ENCODE measurements around the gene CHD5. TPM values are rescaled to one million over a fixed set of nuclear protein-coding genes. Genes with fewer than 3 reads are reported as not detected.

Gene CHD5
- total RNA-seq, 4 donors from 2014 or later, result 0.30 TPM; not detected in 3

DNA sequence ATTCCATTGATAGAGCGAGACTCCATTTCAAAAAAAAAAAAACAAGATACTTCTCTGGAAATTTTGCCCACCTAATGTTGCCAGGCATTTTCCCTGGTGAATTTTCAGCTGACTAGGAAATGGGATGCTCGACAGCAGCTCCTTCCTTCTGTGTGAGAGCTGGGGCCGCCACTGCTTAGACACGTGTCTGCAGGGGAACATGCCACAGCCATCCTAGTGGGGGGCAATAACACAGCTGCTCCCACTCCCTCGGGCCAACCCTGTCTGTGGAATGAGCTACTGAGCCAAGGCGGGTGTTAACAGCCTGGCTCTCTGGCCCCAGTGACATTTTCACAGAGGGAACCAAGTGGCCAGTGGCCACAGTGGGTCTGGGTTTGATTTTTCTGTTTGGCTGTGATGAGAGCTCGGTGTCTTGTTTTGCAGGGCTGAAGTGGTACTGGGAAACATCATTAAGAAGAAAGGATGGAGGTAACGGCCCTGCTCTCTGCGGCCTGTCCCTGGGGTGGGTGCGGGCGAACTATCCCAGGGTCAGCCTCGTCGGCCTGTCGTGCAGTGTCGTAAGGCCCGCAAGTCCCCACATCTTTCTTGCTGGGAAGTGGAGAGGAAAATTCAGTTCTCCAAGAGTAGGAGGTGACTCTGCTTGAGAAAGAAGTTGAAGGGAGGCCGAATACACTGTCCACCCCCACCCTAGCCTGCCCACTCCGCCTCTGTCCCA, 95.2 kb downstream of the CHD5 start:
- no peaks in the 10 kb centered on the region for H3K9me3 ChIP-seq
- no peaks in the 10 kb centered on the region for H3K36me3 ChIP-seq
- TF ChIP-seq, protein P1, sequence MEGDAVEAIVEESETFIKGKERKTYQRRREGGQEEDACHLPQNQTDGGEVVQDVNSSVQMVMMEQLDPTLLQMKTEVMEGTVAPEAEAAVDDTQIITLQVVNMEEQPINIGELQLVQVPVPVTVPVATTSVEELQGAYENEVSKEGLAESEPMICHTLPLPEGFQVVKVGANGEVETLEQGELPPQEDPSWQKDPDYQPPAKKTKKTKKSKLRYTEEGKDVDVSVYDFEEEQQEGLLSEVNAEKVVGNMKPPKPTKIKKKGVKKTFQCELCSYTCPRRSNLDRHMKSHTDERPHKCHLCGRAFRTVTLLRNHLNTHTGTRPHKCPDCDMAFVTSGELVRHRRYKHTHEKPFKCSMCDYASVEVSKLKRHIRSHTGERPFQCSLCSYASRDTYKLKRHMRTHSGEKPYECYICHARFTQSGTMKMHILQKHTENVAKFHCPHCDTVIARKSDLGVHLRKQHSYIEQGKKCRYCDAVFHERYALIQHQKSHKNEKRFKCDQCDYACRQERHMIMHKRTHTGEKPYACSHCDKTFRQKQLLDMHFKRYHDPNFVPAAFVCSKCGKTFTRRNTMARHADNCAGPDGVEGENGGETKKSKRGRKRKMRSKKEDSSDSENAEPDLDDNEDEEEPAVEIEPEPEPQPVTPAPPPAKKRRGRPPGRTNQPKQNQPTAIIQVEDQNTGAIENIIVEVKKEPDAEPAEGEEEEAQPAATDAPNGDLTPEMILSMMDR (IDR thresholded peaks at IDR 0.05), result no peak
- TF ChIP-seq EP300 (IDR thresholded peaks at IDR 0.05) (no peak), POLR2A (IDR thresholded peaks at IDR 0.05) (no peak)
- H3K4me3 ChIP-seq, result no peak overlapping the region
- peaks cover 0 to 28% (median 13%) of the 10 kb centered on the region in 4 donors for H3K4me1 ChIP-seq
- DNase-seq (ENCODE audit: low spot score in 2 of 2), result no peak
- H3K27me3 ChIP-seq, result no peaks in the 10 kb centered on the region
- 87 to 90% methylated on average over 18 of the region's 18 CpGs for WGBS, 2 donors
- H3K27ac ChIP-seq, result peak overlapping the region in 1 of 4 donors; percentile 74

DNA sequence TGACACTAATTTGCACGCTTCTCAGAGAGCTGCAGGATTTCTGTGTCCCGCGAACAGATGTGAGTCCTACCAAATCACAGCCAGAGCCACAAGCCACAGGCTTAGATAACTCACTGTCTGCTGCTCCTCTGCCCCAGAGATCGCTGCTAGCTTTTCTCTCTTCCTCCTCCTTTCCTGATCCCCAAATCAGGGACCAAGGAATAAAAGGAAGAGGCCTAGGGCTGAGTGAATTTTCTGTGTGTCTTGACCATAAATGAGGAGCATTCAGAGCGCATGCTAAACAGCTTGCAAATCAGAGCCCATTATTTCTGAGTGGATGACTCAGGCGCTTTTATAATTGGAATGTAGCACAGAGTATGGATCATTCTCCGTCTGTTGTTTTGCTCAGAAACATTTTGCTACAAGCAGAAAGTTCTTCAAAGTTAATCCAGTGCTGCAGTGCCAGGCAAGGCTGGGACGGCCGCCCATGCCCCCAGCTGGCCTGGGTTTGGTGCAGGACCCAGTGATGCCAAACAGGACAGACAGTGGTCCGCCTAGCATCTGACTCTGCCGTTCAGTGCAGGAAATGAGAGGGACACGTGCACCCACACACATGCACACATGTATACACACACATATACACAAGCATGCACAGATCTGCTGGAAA, 96.2 kb downstream of the CHD5 start:
- 43 to 53% methylated on average over 10 to 12 of the region's 12 CpGs for WGBS, 2 donors
- DNase-seq (ENCODE audit: low spot score in 2 of 2), result no peak
- TF ChIP-seq EP300 (IDR thresholded peaks at IDR 0.05) (no peak), POLR2A (IDR thresholded peaks at IDR 0.05) (no peak)
- TF ChIP-seq, protein P1 (IDR thresholded peaks at IDR 0.05), result no peak
- Histone ChIP-seq H3K27ac (peak overlapping the region in 3 of 4 donors; percentile 38 to 74 (median 38)), H3K4me3 (no peak overlapping the region), H3K9me3 (no peaks in the 10 kb centered on the region), H3K4me1 (peaks cover 0 to 28% (median 13%) of the 10 kb centered on the region in 4 donors), H3K36me3 (no peaks in the 10 kb centered on the region), H3K27me3 (no peaks in the 10 kb centered on the region)

DNA sequence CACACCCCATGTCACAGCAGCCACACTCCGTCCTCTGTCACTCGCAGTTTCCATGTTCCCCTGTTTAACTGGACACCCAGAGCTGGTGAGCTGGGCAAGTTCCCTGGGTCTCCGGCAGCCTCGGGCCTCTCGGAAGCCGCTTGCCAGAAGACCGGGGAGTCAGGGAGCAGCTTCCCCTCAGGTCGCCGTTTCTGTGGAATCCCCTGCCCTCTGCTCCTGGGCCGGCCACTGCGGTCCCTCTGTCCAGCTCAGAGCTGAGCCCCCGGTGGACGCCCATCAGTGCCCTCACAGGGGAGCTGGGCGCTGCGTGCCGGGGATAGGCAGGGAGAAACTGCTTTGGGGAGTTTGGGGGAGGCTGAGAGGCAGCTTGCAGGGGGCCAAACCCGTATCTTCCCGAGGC, 96.7 kb downstream of the CHD5 start:
- WGBS, 2 donors, result 54 to 73% methylated on average over 15 to 18 of the region's 18 CpGs
- Histone ChIP-seq H3K36me3 (no peaks in the 10 kb centered on the region), H3K9me3 (no peaks in the 10 kb centered on the region), H3K27ac (peak overlapping the region in 3 of 4 donors; percentile 38 to 74 (median 38)), H3K27me3 (no peaks in the 10 kb centered on the region), H3K4me1 (peaks cover 0 to 28% (median 13%) of the 10 kb centered on the region in 4 donors), H3K4me3 (no peak overlapping the region)
- TF ChIP-seq EP300 (IDR thresholded peaks at IDR 0.05) (no peak), POLR2A (IDR thresholded peaks at IDR 0.05) (no peak)
- TF ChIP-seq, protein P1 (IDR thresholded peaks at IDR 0.05), result no peak
- no peak for DNase-seq (ENCODE audit: low spot score in 2 of 2)

DNA sequence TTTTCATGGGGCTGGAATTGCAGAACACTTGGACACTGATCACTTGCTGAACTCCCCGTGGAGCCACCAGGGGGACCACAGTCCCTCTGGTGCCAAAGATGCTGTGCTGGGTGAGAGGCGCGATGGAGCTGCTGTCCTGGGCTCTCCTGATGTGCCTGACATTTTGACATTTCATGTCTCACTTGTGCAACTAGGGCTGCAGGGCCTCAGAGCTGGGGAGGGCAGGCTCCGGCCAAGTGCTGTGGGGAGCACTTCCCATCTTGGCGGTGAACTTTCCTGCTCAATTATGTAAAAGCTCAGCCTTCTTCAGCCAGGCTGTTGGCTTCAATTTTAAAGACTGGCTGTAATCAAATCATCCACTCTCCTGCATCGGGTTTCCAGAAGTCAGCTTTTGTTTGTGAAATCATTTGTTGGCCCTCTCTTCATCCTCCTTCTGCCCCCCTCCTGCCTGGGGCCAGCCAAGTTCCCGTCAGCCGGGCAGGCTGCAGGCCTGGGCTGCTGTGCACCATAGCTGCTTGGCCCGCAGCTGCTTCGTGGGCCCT, 97.6 kb downstream of the CHD5 start:
- Histone ChIP-seq H3K9me3 (no peaks in the 10 kb centered on the region), H3K27me3 (no peaks in the 10 kb centered on the region), H3K4me3 (no peak overlapping the region), H3K36me3 (no peaks in the 10 kb centered on the region), H3K4me1 (peaks cover 0 to 28% (median 13%) of the 10 kb centered on the region in 4 donors), H3K27ac (peak overlapping the region in 2 of 4 donors; percentile 38 to 74)
- peak in 1 of 2 donors; percentile 36 for DNase-seq (ENCODE audit: low spot score in 2 of 2)
- TF ChIP-seq POLR2A (IDR thresholded peaks at IDR 0.05) (no peak), EP300 (IDR thresholded peaks at IDR 0.05) (no peak)
- TF ChIP-seq, protein P1 (IDR thresholded peaks at IDR 0.05), result peak in 2 of 5 experiments; percentile 8 to 20
- WGBS, 2 donors, result 49 to 57% methylated on average over 10 of the region's 10 CpGs

DNA sequence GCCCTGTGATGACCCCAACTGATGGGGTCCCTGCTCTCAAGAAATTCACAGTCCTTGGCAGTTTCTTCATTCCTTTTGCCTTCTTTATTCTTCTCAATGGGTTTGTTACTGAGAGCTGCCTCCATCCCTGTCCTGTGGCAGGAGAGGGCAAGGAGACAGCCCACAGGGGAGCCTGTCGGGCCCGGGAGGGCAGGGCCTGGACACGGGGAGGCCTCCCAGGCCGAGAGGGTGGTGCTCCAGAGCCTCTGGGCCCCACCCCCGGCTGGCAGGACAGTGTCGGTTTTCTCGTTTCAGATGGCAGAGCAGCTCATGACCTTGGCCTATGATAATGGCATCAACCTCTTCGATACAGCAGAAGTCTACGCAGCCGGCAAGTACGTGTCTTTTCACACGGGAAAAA, 98.2 kb downstream of the CHD5 start:
- Histone ChIP-seq H3K27me3 (no peaks in the 10 kb centered on the region), H3K27ac (no peak overlapping the region), H3K4me1 (peaks cover 0 to 26% (median 13%) of the 10 kb centered on the region in 4 donors), H3K4me3 (no peak overlapping the region), H3K9me3 (no peaks in the 10 kb centered on the region), H3K36me3 (no peaks in the 10 kb centered on the region)
- TF ChIP-seq POLR2A (IDR thresholded peaks at IDR 0.05) (no peak), EP300 (IDR thresholded peaks at IDR 0.05) (no peak)
- TF ChIP-seq, protein P1 (IDR thresholded peaks at IDR 0.05), result no peak
- DNase-seq (ENCODE audit: low spot score in 2 of 2), result no peak
- 73 to 82% methylated on average over 12 of the region's 12 CpGs for WGBS, 2 donors

Data from tibial nerve (tissue), 4 donors.